HepG2 (cell line): ENCODE data around the gene ZNF77. TPM values are rescaled to one million over a fixed set of nuclear protein-coding genes. Genes with fewer than 3 reads are reported as not detected.

Experiments used
- ATAC-seq: fragments of 200-7000 bp; cut with Tn5 transposase; 3 replicates; pipeline ENCODE4 v1.9.1; 2020; ENCODE audit warnings: mild to moderate bottlenecking, moderate library complexity
- BruUV-seq: library from RNA; stranded (reverse); fragments of 400-500 nt; replicated peaks from 2 replicates; lab custom pipeline; 2021; lab: Mats Ljungman, UMichigan
- CTCF ChIA-PET: fragments of 300-600 bp; formaldehyde crosslinking; extraction: SDS; loops from one replicate; lab custom pipeline; 2021; ENCODE audit warnings: low total read pairs, inconsistent platforms, low intra/inter-chr PET ratio; lab: Yijun Ruan, JAX
- POLR2A ChIA-PET: fragments of 350-600 bp; sonication (Branson Sonifier 250); formaldehyde crosslinking; loops from one replicate; lab custom pipeline; 2020; ENCODE audit warnings: antibody characterized with exemption, inconsistent platforms; lab: Yijun Ruan, JAX
- DNase-seq: peaks from one replicate; pipeline ENCODE4 v3.0.0-alpha.2; 2015; ENCODE audit warnings: low spot score
- FAIRE-seq: peaks from 3 replicates; lab custom pipeline; 2011; peaks lifted over from hg19 to GRCh38; lab: Jason Lieb, UNC
- H2AFZ ChIP-seq: one replicate; pipeline ENCODE4 v1.6.1; 2011; ENCODE audit warnings: low read length, inconsistent platforms
- H3K27ac ChIP-seq: fragments of 300-600 bp; 3 replicates; pipeline ENCODE4 v1.8.0; 2011; ENCODE audit warnings: mixed run types, mild to moderate bottlenecking, mixed read lengths, low read length, inconsistent platforms; ENCODE audit not compliant: insufficient read depth; ENCODE audit errors: extremely low read length
- H3K27me3 ChIP-seq, 2 experiments: fragments of 200-600 bp in 1 of 2; 2 replicates in 1 of 2; 3 replicates in 1 of 2; pipeline versions ENCODE4 v1.6.0 to v1.8.0; 2011; ENCODE audit warnings: low read length in 2 of 2, mild to moderate bottlenecking in 2 of 2, moderate library complexity in 2 of 2, inconsistent platforms in 1 of 2; ENCODE audit not compliant: insufficient read depth in 2 of 2, control insufficient read depth in 1 of 2
- H3K36me3 ChIP-seq, 2 experiments: fragments of 200-600 bp in 1 of 2; replicated peaks in 1 of 2; 2 replicates in 1 of 2; 3 replicates in 1 of 2; pipeline versions ENCODE4 v1.5.1 to v1.8.0; 2011; ENCODE audit warnings: low read length in 2 of 2, inconsistent platforms in 1 of 2; ENCODE audit not compliant: insufficient read depth in 2 of 2, control insufficient read depth in 1 of 2
- H3K4me1 ChIP-seq: 2 replicates; pipeline ENCODE4 v1.5.1; 2012; ENCODE audit warnings: low read length, inconsistent platforms; ENCODE audit not compliant: insufficient read depth
- H3K4me2 ChIP-seq: 2 replicates; pipeline ENCODE4 v1.6.0; 2011; ENCODE audit warnings: low read depth, low read length, inconsistent platforms
- H3K4me3 ChIP-seq, 3 experiments: fragments of 200-600 bp in 1 of 3; sonication (generic), shearing (Covaris generic) in 1 of 3; replicated peaks in 1 of 3; 2 replicates each; pipeline ENCODE4 v1.5.1; 2011 to 2016; ENCODE audit warnings: low read length in 3 of 3, inconsistent platforms in 2 of 3, low read depth in 2 of 3, mild to moderate bottlenecking in 2 of 3, control low read depth in 1 of 3, mixed read lengths in 1 of 3; ENCODE audit not compliant: insufficient read depth in 1 of 3
- H3K79me2 ChIP-seq: one replicate; pipeline ENCODE4 v1.6.1; 2011; ENCODE audit warnings: low read length, inconsistent platforms; ENCODE audit not compliant: insufficient read depth
- H3K9ac ChIP-seq: 2 replicates; pipeline ENCODE4 v1.6.0; 2011; ENCODE audit warnings: mild to moderate bottlenecking, low read depth, low read length, inconsistent platforms; ENCODE audit not compliant: insufficient read depth
- H3K9me3 ChIP-seq: 2 replicates; pipeline ENCODE4 v1.5.1; 2012; ENCODE audit warnings: mild to moderate bottlenecking, low read length
- H4K20me1 ChIP-seq: 2 replicates; pipeline ENCODE4 v1.6.0; 2011; ENCODE audit warnings: inconsistent platforms, mild to moderate bottlenecking, low read length, moderate library complexity; ENCODE audit not compliant: insufficient read depth
- ETV6 ChIP-seq: sonication (generic); formaldehyde crosslinking; conservative IDR thresholded peaks from 2 replicates; pipeline ENCODE4 v1.4.0; 2020; ENCODE audit warnings: missing genetic modification reagents
- SALL1 ChIP-seq: sonication (generic); formaldehyde crosslinking; IDR thresholded peaks from 2 replicates; pipeline ENCODE4 v1.8.0; 2022; ENCODE audit warnings: mild to moderate bottlenecking, missing genetic modification reagents
- WGBS: methylation state at CpG from one replicate; pipeline ENCODE4 v1.1.6; 2017; ENCODE audit warnings: low lambda C conversion rate; 5-methylcytosine and 5-hydroxymethylcytosine counted together
- in situ Hi-C: cut with HindIII; loops from 2 replicates; pipeline ENCODE4 v1.10.0; 2017; ENCODE audit warnings: low pct_unique_long_range_greater_than_20kb; ENCODE audit not compliant: extremely low pct_ligation_motif_present
- intact Hi-C: fragments of 100-400 bp; cut with micrococcal nuclease; formaldehyde crosslinking; loops from one replicate; pipeline ENCODE4 v1.10.0; 2022; ENCODE audit not compliant: unreplicated experiment
- polyA plus RNA-seq, 8 experiments: library from polyadenylated mRNA; depleted of rRNA in 3 of 8; stranded (reverse) in 7 of 8; unstranded in 1 of 8; fragments of >200 nt; fragmentation: Illumina TruSeq in 4 of 8; extraction: Trizol in 4 of 8; gene quantifications; 2 replicates each; pipeline versions ENCODE4 v1.2.1 to v1.2.3, GENCODE V29; 2011 to 2016; ENCODE audit warnings: low read depth in 4 of 8, missing spikeins in 1 of 8, mixed read lengths in 1 of 8; ENCODE audit not compliant: insufficient read depth in 1 of 8
- total RNA-seq, 5 experiments: library from RNA; depleted of rRNA; stranded (reverse); fragments of >200 nt; fragmentation: Illumina TruSeq; extraction: Trizol; gene quantifications; 2 replicates each; pipeline ENCODE4 v1.2.3, GENCODE V29; 2016; ENCODE audit warnings: low read depth in 1 of 5
- TF ChIP-seq, protein P1 (sequence below): sonication (generic); formaldehyde crosslinking; conservative IDR thresholded peaks from 2 replicates; pipeline ENCODE4 v1.8.0; 2022; ENCODE audit warnings: missing genetic modification reagents
- TF ChIP-seq, protein P2 (sequence below): sonication (generic); formaldehyde crosslinking; IDR thresholded peaks from 2 replicates; pipeline ENCODE4 v1.4.0; 2020; ENCODE audit warnings: missing genetic modification reagents

ZNF77 gene
- total and polyA plus RNA-seq, 2 of the 13 experiments (the other 11 are each of a cell fraction or from before 2014, with no cell fraction given) = 7.1 to 11.5 TPM

DNA sequence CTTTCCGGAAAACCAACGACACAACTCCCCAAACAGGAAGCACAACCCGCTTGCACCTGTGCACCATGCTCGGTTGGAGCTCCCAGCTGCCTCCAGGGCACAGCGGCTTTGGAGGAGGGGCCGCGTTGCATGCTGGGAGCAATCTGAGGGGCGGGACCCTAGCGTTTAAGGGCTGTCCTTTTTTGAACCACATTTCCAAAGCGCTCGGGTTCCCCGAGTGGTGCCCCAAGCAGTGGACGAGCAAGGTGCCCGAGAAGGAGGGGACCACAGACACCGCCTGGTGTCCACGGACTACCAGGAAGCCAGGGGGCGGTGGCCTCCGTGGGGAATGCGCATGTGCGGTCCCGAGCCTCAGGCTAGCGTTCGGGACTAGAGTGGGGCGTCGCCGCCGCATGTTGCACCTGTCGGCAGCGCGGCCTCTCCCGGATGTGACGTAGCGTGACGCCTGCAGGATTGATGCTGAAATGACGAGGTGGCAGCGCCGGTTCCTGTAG, 56.0 kb downstream of the ZNF77 start:
- 93% methylated on average over 32 of the region's 37 CpGs for WGBS
- no peaks in the 10 kb centered on the region for H3K27me3 ChIP-seq
- POLR2A ChIA-PET = interaction anchor here (1.5 to 3.0 kb wide), 3 partner anchors 12 to 62 kb away, joined by 10 to 20 read pairs (median 10); partner anchors contain the start of gene ZNF57
- H2AFZ ChIP-seq = no peak overlapping the region
- TF ChIP-seq ETV6 (CRISPR knock-in tag) = no peak
- TF ChIP-seq, protein P1, sequence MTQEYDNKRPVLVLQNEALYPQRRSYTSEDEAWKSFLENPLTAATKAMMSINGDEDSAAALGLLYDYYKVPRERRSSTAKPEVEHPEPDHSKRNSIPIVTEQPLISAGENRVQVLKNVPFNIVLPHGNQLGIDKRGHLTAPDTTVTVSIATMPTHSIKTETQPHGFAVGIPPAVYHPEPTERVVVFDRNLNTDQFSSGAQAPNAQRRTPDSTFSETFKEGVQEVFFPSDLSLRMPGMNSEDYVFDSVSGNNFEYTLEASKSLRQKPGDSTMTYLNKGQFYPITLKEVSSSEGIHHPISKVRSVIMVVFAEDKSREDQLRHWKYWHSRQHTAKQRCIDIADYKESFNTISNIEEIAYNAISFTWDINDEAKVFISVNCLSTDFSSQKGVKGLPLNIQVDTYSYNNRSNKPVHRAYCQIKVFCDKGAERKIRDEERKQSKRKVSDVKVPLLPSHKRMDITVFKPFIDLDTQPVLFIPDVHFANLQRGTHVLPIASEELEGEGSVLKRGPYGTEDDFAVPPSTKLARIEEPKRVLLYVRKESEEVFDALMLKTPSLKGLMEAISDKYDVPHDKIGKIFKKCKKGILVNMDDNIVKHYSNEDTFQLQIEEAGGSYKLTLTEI = no peak
- TF ChIP-seq, protein P2, sequence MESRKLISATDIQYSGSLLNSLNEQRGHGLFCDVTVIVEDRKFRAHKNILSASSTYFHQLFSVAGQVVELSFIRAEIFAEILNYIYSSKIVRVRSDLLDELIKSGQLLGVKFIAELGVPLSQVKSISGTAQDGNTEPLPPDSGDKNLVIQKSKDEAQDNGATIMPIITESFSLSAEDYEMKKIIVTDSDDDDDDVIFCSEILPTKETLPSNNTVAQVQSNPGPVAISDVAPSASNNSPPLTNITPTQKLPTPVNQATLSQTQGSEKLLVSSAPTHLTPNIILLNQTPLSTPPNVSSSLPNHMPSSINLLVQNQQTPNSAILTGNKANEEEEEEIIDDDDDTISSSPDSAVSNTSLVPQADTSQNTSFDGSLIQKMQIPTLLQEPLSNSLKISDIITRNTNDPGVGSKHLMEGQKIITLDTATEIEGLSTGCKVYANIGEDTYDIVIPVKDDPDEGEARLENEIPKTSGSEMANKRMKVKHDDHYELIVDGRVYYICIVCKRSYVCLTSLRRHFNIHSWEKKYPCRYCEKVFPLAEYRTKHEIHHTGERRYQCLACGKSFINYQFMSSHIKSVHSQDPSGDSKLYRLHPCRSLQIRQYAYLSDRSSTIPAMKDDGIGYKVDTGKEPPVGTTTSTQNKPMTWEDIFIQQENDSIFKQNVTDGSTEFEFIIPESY (CRISPR knock-in tag) = peak; percentile 82
- TF ChIP-seq SALL1 (CRISPR knock-in tag) = no peak
- CTCF ChIA-PET = interaction anchor here (1.6 kb wide), 1 partner anchor 62 kb away, joined by 7 read pairs; no protein-coding TSS in a partner anchor
- H3K27ac ChIP-seq = no peak overlapping the region
- H3K4me2 ChIP-seq = no peak overlapping the region
- no peak for FAIRE-seq
- no peaks in the 10 kb centered on the region for H3K36me3 ChIP-seq
- H3K4me3 ChIP-seq = no peak overlapping the region
- in situ Hi-C loops (loop anchor here (10.0 kb wide), 1 partner anchor 234 kb away; no protein-coding TSS in a partner anchor), intact Hi-C loops (no loop called here)
- H3K4me1 ChIP-seq = peaks cover 17% of the 10 kb centered on the region
- no peaks in the 10 kb centered on the region for H3K9me3 ChIP-seq
- no peak overlapping the region for H3K9ac ChIP-seq
- no peaks in the 10 kb centered on the region for H3K79me2 ChIP-seq
- ATAC-seq = no peak
- DNase-seq = no peak
- no TSS peak for BruUV-seq
- H4K20me1 ChIP-seq = no peaks in the 10 kb centered on the region
